Psoas muscle (tissue), 8 donors: ENCODE measurements around the gene CUX1. TPM values are rescaled to one million over a fixed set of nuclear protein-coding genes. Genes with fewer than 3 reads are reported as not detected.
A peak's percentile ranks its signal among the peaks of the same experiment; 100 is the strongest.

ENCODE experiments used
- ATAC-seq, 4 donors: fragments of 200-7000 bp; cut with Tn5 transposase; one replicate each; pipeline ENCODE4 v1.9.1; 2020; ENCODE audit warnings: moderate library complexity in 3 of 4, mild to moderate bottlenecking in 2 of 4
- DNase-seq, 2 donors: peaks; one replicate each; pipeline ENCODE4 v3.0.0-alpha.2; 2020
- H3K27ac ChIP-seq: fragments of 200-600 bp; one replicate; pipeline ENCODE4 v1.8.0; 2022
- H3K27me3 ChIP-seq, 3 donors: fragments of 200-600 bp in 1 of 3; one replicate each; pipeline versions ENCODE4 v1.6.1 to v1.8.0; 2013 to 2022; ENCODE audit warnings: low read length in 2 of 3, mild to moderate bottlenecking in 2 of 3, moderate library complexity in 1 of 3; ENCODE audit not compliant: insufficient read depth in 3 of 3
- H3K36me3 ChIP-seq, 2 donors: fragments of 200-600 bp in 1 of 2; one replicate each; pipeline versions ENCODE4 v1.6.1 to v1.8.0; 2013 to 2022; ENCODE audit warnings: low read depth in 1 of 2, mild to moderate bottlenecking in 1 of 2, moderate library complexity in 1 of 2; ENCODE audit not compliant: insufficient read depth in 1 of 2
- H3K4me1 ChIP-seq: fragments of 200-600 bp; one replicate; pipeline ENCODE4 v1.8.0; 2022
- H3K4me3 ChIP-seq: fragments of 200-600 bp; one replicate; pipeline ENCODE4 v1.8.0; 2022; ENCODE audit warnings: mild to moderate bottlenecking
- H3K9me3 ChIP-seq: fragments of 200-600 bp; one replicate; pipeline ENCODE4 v1.8.0; 2022
- CTCF ChIP-seq: fragments of 200-600 bp; IDR thresholded peaks from one replicate; pipeline ENCODE4 v1.8.0; 2022; ENCODE audit warnings: antibody characterized with exemption
- WGBS, 3 donors: extraction: QIAGEN DNeasy Blood & Tissue Kit; methylation state at CpG; one replicate each; pipeline versions ENCODE4 v1.1.6 to v1.1.7; 2013; 5-methylcytosine and 5-hydroxymethylcytosine counted together
- intact Hi-C, 2 donors: fragments of 100-400 bp; cut with DNase I; formaldehyde crosslinking; loops; one replicate each; pipeline versions ENCODE4 v1.11.0 to v1.14.2; 2022
- polyA plus RNA-seq, 3 donors: library from polyadenylated mRNA; stranded (reverse); fragments of 200-250 nt; gene quantifications; one replicate each; pipeline ENCODE4 v1.2.3, GENCODE V29; 2013
- total RNA-seq, 4 donors: library from RNA; stranded (reverse); fragmentation: NEBNext Ultra II Directional in 2 of 4; extraction: Animal tissue kit (Norgen Biotek cat#: 25700) in 2 of 4; gene quantifications; one replicate each; pipeline versions ENCODE4 v1.2.1 to v1.2.4, GENCODE V29; 2021 to 2023
- donor health status: healthy with polysubstance abuse.
- donor health status: DM: no; HTN: no; CAD: no; lungs with moderate emphysema.
- donor health status: Bipolar disorder and iron deficiency.
- donor health status: healthy.
- donor health status: DM: yes; HTN: yes; CAD: no.
- donor health status: DM: no; HTN: no; CAD: no.
- donor health status: DM: no; HTN: no; CAD: no.
- donor health status: DM: yes; HTN: yes; CAD: no.

The CUX1 gene
- total and polyA plus RNA-seq, 7 donors: 12.5 to 95.6 (median 72.4) TPM

GRCh38 chr7:102044641-102044983 lies 227.2 kb downstream of the CUX1 start:
- H3K9me3 ChIP-seq: no peaks in the 10 kb centered on the region
- no peaks in the 10 kb centered on the region for H3K27me3 ChIP-seq
- H3K27ac ChIP-seq: no peak overlapping the region
- intact Hi-C loops: no loop called here
- ATAC-seq (no peak), DNase-seq (no peak)
- no peaks in the 10 kb centered on the region for H3K36me3 ChIP-seq
- peaks cover 15% of the 10 kb centered on the region for H3K4me1 ChIP-seq
- no peak for TF ChIP-seq CTCF
- 85 to 88% (median 87%) methylated on average over 6 of the region's 6 CpGs for WGBS, 3 donors
- peak overlapping the region; percentile 48 for H3K4me3 ChIP-seq

DNA sequence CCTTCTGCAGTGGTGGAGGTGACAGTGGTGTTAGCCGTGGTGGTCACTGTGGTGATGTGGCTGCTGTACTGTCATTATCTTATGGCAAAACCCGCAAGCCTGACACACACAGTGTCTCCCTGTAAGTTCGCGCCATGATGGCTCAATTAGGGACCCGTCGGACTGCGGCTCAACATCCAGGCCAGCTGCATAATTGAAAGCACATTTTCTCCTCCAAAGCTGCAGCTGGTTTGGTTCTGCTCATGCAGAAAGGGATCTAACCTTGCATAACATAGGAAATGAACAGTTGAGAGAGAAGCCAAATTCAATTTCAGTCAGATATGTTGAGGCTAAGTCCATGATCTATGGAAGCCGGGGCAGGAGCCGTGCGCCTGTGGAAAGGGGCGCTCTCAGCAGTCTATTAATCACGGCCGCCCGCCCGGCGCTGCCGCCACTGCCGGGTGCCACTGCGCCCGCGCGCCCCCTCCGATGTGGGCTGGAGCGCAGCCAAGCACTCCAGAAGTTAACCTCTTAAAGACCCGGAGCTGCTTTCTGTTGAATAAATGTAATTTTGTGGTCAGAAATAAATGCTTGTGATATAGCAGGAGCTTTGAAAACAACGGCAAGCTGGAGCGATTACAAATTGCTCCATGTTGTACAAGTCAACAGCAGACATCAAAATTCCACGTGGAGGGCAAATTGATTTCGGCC lies 227.7 kb downstream of the CUX1 start:
- peaks cover 15% of the 10 kb centered on the region for H3K4me1 ChIP-seq
- intact Hi-C loops: no loop called here
- no peaks in the 10 kb centered on the region for H3K9me3 ChIP-seq
- DNase-seq (peak; percentile 52 to 77), ATAC-seq (peak; percentile 62 to 82 (median 72))
- no peak for TF ChIP-seq CTCF
- WGBS, 3 donors: 12 to 14% (median 14%) methylated on average over 29 of the region's 29 CpGs
- H3K27ac ChIP-seq: no peak overlapping the region
- H3K27me3 ChIP-seq: no peaks in the 10 kb centered on the region
- H3K36me3 ChIP-seq: no peaks in the 10 kb centered on the region
- H3K4me3 ChIP-seq: peak overlapping the region; percentile 48

GRCh38 chr7:102045681-102046372 lies 228.4 kb downstream of the CUX1 start:
- peaks cover 15% of the 10 kb centered on the region for H3K4me1 ChIP-seq
- no peak for DNase-seq
- no peaks in the 10 kb centered on the region for H3K9me3 ChIP-seq
- H3K27ac ChIP-seq: no peak overlapping the region
- 58 to 76% (median 61%) methylated on average over 11 of the region's 11 CpGs for WGBS, 3 donors
- ATAC-seq: no peak
- H3K36me3 ChIP-seq: no peaks in the 10 kb centered on the region
- TF ChIP-seq CTCF: no peak
- H3K4me3 ChIP-seq: peak overlapping the region; percentile 48
- intact Hi-C loops: no loop called here
- no peaks in the 10 kb centered on the region for H3K27me3 ChIP-seq

GRCh38 chr7:102046373-102047117 lies 229.1 kb downstream of the CUX1 start:
- H3K9me3 ChIP-seq: no peaks in the 10 kb centered on the region
- 86 to 91% (median 89%) methylated on average over 11 of the region's 11 CpGs for WGBS, 3 donors
- no peak overlapping the region for H3K27ac ChIP-seq
- no peaks in the 10 kb centered on the region for H3K36me3 ChIP-seq
- no peaks in the 10 kb centered on the region for H3K27me3 ChIP-seq
- H3K4me1 ChIP-seq: peaks cover 22% of the 10 kb centered on the region
- no peak overlapping the region for H3K4me3 ChIP-seq
- no peak for TF ChIP-seq CTCF
- DNase-seq (no peak), ATAC-seq (no peak)
- intact Hi-C loops: no loop called here
